AG09319 (cell line): ENCODE results near the gene ZNF14.

Experiments used
- DNase-seq: peaks from one replicate; pipeline ENCODE4 v3.0.0-alpha.2; 2010; ENCODE audit warnings: low read depth; ENCODE audit errors: extremely low read depth
- CTCF ChIP-seq: IDR thresholded peaks from 2 replicates; pipeline ENCODE4 v1.5.1; 2011; ENCODE audit warnings: low read depth, mild to moderate bottlenecking, inconsistent platforms, low read length, moderate library complexity

ZNF14 gene

GRCh38 chr19:19758164-19758563 is 25.3 kb upstream of the ZNF14 start:
- no peak for TF ChIP-seq CTCF
- no peak for DNase-seq

DNA sequence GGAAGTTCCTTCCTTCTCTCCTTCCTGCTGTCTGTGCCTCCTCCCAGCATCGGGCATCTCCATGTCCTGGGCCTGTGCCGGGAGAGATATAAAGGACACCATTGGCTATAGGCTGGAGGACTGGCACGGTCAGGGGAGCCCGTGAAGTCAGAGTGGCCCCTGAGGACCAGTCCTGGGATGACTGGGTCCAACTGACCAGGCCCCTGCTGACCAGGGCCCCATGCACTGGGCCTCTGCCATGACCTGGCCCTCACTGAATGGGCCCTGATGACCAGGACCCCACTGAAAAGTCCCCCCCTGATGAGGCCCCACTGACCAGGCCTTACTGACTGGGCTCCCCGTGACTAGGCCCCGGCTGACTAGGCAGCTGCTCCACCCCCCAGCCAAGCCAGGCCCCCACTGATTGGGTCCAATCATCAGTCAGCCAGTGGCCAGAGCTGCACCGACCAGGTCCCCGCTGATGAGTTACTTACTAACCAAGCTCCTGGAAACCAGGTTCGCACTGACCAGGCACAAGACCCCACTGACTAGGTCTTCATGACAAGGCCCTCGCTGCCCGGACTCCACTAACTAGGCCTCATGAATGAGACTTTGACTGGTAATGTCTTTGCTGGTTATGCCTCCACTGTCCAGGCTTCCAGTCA is 20.0 kb upstream of the ZNF14 start:
- TF ChIP-seq CTCF, result no peak
- no peak for DNase-seq

GRCh38 chr19:19751846-19752245 is 18.9 kb upstream of the ZNF14 start:
- no peak for DNase-seq
- no peak for TF ChIP-seq CTCF

DNA sequence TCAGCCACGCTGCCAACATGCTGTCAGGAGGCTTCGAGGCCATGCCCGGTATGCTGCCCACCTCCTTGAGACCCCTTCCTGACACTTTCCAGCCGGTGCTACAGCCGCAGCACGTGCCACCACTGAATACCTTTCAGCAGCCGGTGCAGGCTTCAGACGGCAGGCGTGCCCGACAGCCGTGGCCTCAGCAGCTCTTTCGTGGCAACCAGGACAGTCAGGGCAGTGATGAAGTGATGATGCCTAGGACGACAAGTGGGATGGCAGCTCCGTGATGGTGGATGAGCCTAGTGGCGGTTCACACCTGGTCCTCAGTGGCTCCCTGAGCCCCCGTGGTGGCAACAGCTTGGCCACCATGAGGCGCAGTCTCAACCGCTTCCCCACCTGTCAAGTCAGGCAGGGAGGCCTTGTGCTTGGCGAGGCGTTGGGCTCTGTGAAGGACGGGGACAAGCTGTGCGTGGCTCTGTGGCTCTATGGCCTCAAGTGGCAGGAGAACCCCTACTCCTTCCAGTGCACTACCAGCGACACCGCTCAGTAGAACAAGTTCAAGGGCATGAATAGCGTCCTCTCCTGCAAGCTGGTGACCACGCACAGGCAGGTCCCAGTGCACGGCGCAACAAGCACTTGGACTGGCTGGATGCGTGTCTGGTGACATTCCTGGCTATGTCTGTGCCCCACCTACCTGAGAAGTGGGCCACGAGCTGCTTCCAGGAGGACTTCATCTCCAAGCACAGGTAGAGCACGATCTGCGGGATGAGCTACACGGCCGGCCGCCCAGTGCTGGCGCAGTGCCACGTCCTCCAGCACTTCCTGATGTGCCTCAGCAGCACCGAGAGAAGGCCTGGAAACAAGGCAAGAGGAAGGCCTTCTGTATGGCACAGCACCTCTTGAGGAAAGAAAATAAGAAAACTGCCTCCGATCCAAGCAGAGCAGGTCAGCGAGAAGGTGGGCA is 18.2 kb upstream of the ZNF14 start:
- no peak for DNase-seq
- no peak for TF ChIP-seq CTCF

GRCh38 chr19:19749908-19750841 is 17.3 kb upstream of the ZNF14 start:
- no peak for DNase-seq
- no peak for TF ChIP-seq CTCF

GRCh38 chr19:19749117-19749907 is 16.4 kb upstream of the ZNF14 start:
- DNase-seq, result no peak
- no peak for TF ChIP-seq CTCF
